GM23248 (cell line): ENCODE results near the gene KHDC4. TPM values are rescaled to one million over a fixed set of nuclear protein-coding genes. Genes with fewer than 3 reads are reported as not detected.

Experiments used
- DNase-seq: peaks from one replicate; pipeline ENCODE4 v3.0.0-alpha.2; 2015
- H2AFZ ChIP-seq: fragments of 200-600 bp; sonication (generic); 2 replicates; pipeline ENCODE4 v1.6.1; 2016; ENCODE audit warnings: antibody characterized with exemption
- H3F3A ChIP-seq: fragments of 200-600 bp; sonication (generic); 2 replicates; pipeline ENCODE4 v1.6.1; 2016; ENCODE audit warnings: mild to moderate bottlenecking, antibody characterized with exemption, mixed run types; ENCODE audit not compliant: insufficient read depth
- H3K27ac ChIP-seq: fragments of 200-600 bp; sonication (generic); 2 replicates; pipeline ENCODE4 v1.5.1; 2016; ENCODE audit warnings: mild to moderate bottlenecking
- H3K27me3 ChIP-seq: fragments of 200-600 bp; sonication (generic); replicated peaks from 2 replicates; pipeline ENCODE4 v1.6.1; 2016; ENCODE audit warnings: mild to moderate bottlenecking; ENCODE audit not compliant: insufficient read depth
- H3K36me3 ChIP-seq: fragments of 200-600 bp; sonication (generic); 2 replicates; pipeline ENCODE4 v1.6.1; 2016; ENCODE audit warnings: low read depth, mild to moderate bottlenecking
- H3K4me1 ChIP-seq: fragments of 200-600 bp; sonication (generic); 2 replicates; pipeline ENCODE4 v1.6.1; 2016; ENCODE audit warnings: mild to moderate bottlenecking; ENCODE audit not compliant: insufficient read depth
- H3K4me2 ChIP-seq: fragments of 200-600 bp; sonication (generic); one replicate; pipeline ENCODE4 v1.6.1; 2016; ENCODE audit warnings: mild to moderate bottlenecking; ENCODE audit not compliant: unreplicated experiment
- H3K4me3 ChIP-seq: fragments of 200-600 bp; sonication (generic); 2 replicates; pipeline ENCODE4 v1.5.1; 2016; ENCODE audit warnings: mild to moderate bottlenecking
- H3K79me2 ChIP-seq: fragments of 200-600 bp; sonication (generic); 2 replicates; pipeline ENCODE4 v1.6.1; 2016; ENCODE audit warnings: mild to moderate bottlenecking; ENCODE audit not compliant: insufficient read depth
- H3K9ac ChIP-seq: fragments of 200-600 bp; sonication (generic); 2 replicates; pipeline ENCODE4 v1.6.1; 2016; ENCODE audit warnings: mild to moderate bottlenecking
- H3K9me2 ChIP-seq: fragments of 200-600 bp; sonication (generic); 2 replicates; pipeline ENCODE4 v1.6.1; 2016; ENCODE audit warnings: mixed run types, mild to moderate bottlenecking, moderate library complexity; ENCODE audit not compliant: insufficient read depth
- H3K9me3 ChIP-seq: fragments of 200-600 bp; sonication (generic); one replicate; pipeline ENCODE4 v1.6.1; 2017; ENCODE audit warnings: low read depth
- H4K20me1 ChIP-seq: fragments of 200-600 bp; sonication (generic); 2 replicates; pipeline ENCODE4 v1.6.0; 2016; ENCODE audit not compliant: insufficient read depth
- EZH2 ChIP-seq: fragments of 200-600 bp; sonication (generic); IDR thresholded peaks from 2 replicates; pipeline ENCODE4 v1.6.1; 2018; ENCODE audit warnings: antibody characterized with exemption, mild to moderate bottlenecking; ENCODE audit not compliant: insufficient read depth, poor library complexity, severe bottlenecking
- EZH2phosphoT487 ChIP-seq: fragments of 200-600 bp; sonication (generic); IDR thresholded peaks from 2 replicates; pipeline ENCODE4 v1.6.1; 2018; ENCODE audit warnings: antibody characterized with exemption, moderate library complexity, mild to moderate bottlenecking, low read depth; ENCODE audit not compliant: insufficient read depth
- WGBS, 2 experiments: methylation state at CpG; one replicate each; pipeline ENCODE4 v1.1.6; 2015 to 2017; ENCODE audit warnings: low lambda C conversion rate in 2 of 2, low coverage in 1 of 2; ENCODE audit errors: missing lambda C conversion rate in 2 of 2; 5-methylcytosine and 5-hydroxymethylcytosine counted together
- in situ Hi-C: fragments of 300-500 bp; cut with MboI; formaldehyde crosslinking; loops from 2 replicates; pipeline ENCODE4 v1.15.0; 2020
- polyA plus RNA-seq: library from polyadenylated mRNA; unstranded; fragments of >200 nt; fragmentation: Nextera tagmentation; extraction: Ambion mirVana; gene quantifications from 2 replicates; pipeline ENCODE4 v1.2.1, GENCODE V29; 2016
- total RNA-seq: library from RNA; depleted of rRNA; stranded (reverse); fragments of >200 nt; shearing (Covaris generic); gene quantifications from 2 replicates; pipeline ENCODE4 v1.2.3, GENCODE V29; 2014

The KHDC4 gene
- total and polyA plus RNA-seq, 2 experiments from 2014 or later, result 24.2 to 27.8 TPM

DNA sequence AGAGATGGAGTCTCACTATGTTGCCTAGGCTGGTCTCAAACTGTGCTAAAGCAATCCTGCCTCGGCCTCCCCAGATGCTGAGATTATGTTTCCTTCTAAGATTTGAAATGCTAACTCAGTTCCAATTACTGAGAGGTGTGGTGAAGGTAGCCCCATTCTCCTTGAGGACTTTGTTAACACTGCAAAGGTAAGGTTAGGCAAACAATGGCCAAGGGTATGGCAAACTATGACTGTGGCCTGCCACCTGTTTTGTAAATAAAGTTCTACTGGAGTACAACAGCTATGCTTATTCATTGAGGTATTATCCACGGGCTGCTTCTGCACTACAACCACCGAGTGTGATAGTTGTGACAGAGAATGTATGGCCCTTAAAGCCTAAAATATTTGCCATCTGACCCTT lies 13.5 kb downstream of the KHDC4 start:
- no peak overlapping the region for H3K4me3 ChIP-seq
- no peak overlapping the region for H2AFZ ChIP-seq
- H3K9me2 ChIP-seq, result no peaks in the 10 kb centered on the region
- peaks cover 57% of the 10 kb centered on the region for H3F3A ChIP-seq
- no peaks in the 10 kb centered on the region for H3K4me1 ChIP-seq
- TF ChIP-seq EZH2phosphoT487, result no peak
- H3K9me3 ChIP-seq, result no peaks in the 10 kb centered on the region
- H3K4me2 ChIP-seq, result no peak overlapping the region
- 84 to 86% methylated on average over 3 of the region's 3 CpGs for WGBS, 2 experiments
- no peak overlapping the region for H3K27ac ChIP-seq
- in situ Hi-C loops, result no loop called here
- H3K27me3 ChIP-seq, result no peaks in the 10 kb centered on the region
- no peak for DNase-seq
- peaks cover 81% of the 10 kb centered on the region for H3K79me2 ChIP-seq
- H4K20me1 ChIP-seq, result no peaks in the 10 kb centered on the region
- no peak overlapping the region for H3K9ac ChIP-seq
- H3K36me3 ChIP-seq, result peaks cover 91% of the 10 kb centered on the region

DNA sequence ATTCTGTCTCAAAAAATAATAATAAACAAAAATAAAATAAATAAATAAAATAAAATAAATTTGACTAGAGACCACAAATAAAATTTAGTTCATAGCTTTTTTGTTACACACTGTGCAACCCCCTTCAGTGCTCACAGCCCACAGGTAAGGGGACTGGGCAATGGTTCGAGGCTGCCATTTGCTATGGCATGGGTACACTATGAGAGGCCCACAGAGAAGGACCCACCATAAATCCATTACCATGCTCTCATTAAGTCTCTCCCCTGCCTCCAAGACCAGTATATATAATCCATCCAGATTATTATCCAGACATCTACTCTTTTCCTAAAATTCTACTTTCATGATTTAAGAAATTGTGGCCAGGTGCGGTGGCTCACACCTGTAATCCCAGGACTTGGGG lies 14.4 kb downstream of the KHDC4 start:
- H2AFZ ChIP-seq, result no peak overlapping the region
- H3K9me2 ChIP-seq, result no peaks in the 10 kb centered on the region
- peaks cover 73% of the 10 kb centered on the region for H3K79me2 ChIP-seq
- in situ Hi-C loops, result no loop called here
- H3K4me2 ChIP-seq, result no peak overlapping the region
- no peak overlapping the region for H3K27ac ChIP-seq
- H3K36me3 ChIP-seq, result peaks cover 91% of the 10 kb centered on the region
- H3K9me3 ChIP-seq, result no peaks in the 10 kb centered on the region
- H4K20me1 ChIP-seq, result no peaks in the 10 kb centered on the region
- TF ChIP-seq EZH2phosphoT487 (no peak), EZH2 (no peak)
- no peaks in the 10 kb centered on the region for H3K27me3 ChIP-seq
- DNase-seq, result no peak
- H3K9ac ChIP-seq, result no peak overlapping the region
- H3K4me3 ChIP-seq, result no peak overlapping the region
- peaks cover 59% of the 10 kb centered on the region for H3F3A ChIP-seq
- H3K4me1 ChIP-seq, result no peaks in the 10 kb centered on the region
- WGBS, 2 experiments, result 98 to 100% methylated on average over 2 of the region's 2 CpGs

DNA sequence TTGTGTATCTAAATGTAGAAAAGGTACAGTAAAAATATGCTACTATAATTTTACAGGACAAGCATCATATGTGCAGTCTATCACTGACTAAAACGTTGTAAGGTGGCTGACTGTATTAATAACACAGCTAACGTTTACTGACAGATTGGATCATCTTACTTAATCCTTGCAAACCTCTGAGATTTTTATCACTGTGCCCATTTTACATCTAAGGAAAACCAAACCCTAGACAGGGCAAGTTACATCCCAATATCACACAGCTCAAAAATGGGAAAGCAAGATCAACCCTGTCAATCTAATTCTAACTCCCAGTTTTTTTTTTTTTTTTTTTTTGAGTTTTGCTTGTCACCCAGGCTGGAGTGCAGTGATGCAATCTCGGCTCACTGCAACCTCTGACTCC lies 15.6 kb downstream of the KHDC4 start:
- H3K9me2 ChIP-seq, result no peaks in the 10 kb centered on the region

GRCh38 chr1:155913969-155914757 lies 20.1 kb downstream of the KHDC4 start:
- Histone ChIP-seq H3K9me3 (no peaks in the 10 kb centered on the region), H3K79me2 (peaks cover 47% of the 10 kb centered on the region), H3K9ac (no peak overlapping the region), H3K4me2 (no peak overlapping the region), H3F3A (peaks cover 81% of the 10 kb centered on the region), H3K27ac (peak overlapping the region; percentile 54), H3K27me3 (no peaks in the 10 kb centered on the region), H2AFZ (no peak overlapping the region), H3K4me1 (peaks cover 17% of the 10 kb centered on the region), H3K4me3 (no peak overlapping the region), H3K36me3 (peaks cover 74% of the 10 kb centered on the region), H4K20me1 (no peaks in the 10 kb centered on the region), H3K9me2 (no peaks in the 10 kb centered on the region)
- TF ChIP-seq EZH2phosphoT487 (no peak), EZH2 (no peak)
- 65% methylated on average over 6 of the region's 6 CpGs for WGBS, 2 experiments
- DNase-seq, result peak; percentile 56
- in situ Hi-C loops, result no loop called here

More for the DNA sequence above, 15.6 kb downstream of the KHDC4 start:
- Histone ChIP-seq H3K4me1 (no peaks in the 10 kb centered on the region), H3F3A (peaks cover 68% of the 10 kb centered on the region), H3K79me2 (peaks cover 63% of the 10 kb centered on the region), H3K9ac (no peak overlapping the region), H3K27me3 (no peaks in the 10 kb centered on the region), H3K4me2 (no peak overlapping the region), H2AFZ (no peak overlapping the region), H3K27ac (peak overlapping the region; percentile 12; the same call in 1 of the 2 replicates), H3K36me3 (peaks cover 91% of the 10 kb centered on the region), H3K4me3 (no peak overlapping the region), H4K20me1 (no peaks in the 10 kb centered on the region), H3K9me3 (no peaks in the 10 kb centered on the region)
- no peak for TF ChIP-seq EZH2
- no peak for TF ChIP-seq EZH2phosphoT487
- WGBS, 2 experiments, result 40 to 45% methylated on average over 3 of the region's 3 CpGs
- in situ Hi-C loops, result no loop called here
- DNase-seq, result no peak
